Dermis microvascular lymphatic vessel endothelial cell (primary cell): ENCODE results near the gene VPS13D. TPM values are rescaled to one million over a fixed set of nuclear protein-coding genes. Genes with fewer than 3 reads are reported as not detected.

ENCODE experiments used
- total RNA-seq: library from RNA; depleted of rRNA; stranded (reverse); fragments of >200 nt; gene quantifications from 2 replicates; pipeline ENCODE4 v1.2.1, GENCODE V29; 2014

Gene VPS13D
- total RNA-seq, 1 donor from 2014 or later = 22.9 TPM

Other genes starting within 250 kb of the VPS13D start
- gene MFN2, start 249.6 kb upstream of the VPS13D start, total RNA-seq = 54.6 and 66.4 TPM in 2 replicates
- gene MIIP, start 210.5 kb upstream of the VPS13D start, total RNA-seq = 27.5 and 31.1 TPM in 2 replicates
- gene TNFRSF8, start 166.7 kb upstream of the VPS13D start, total RNA-seq = under 0.01 TPM in 1 of 2 replicates, not detected in the other
- gene TNFRSF1B, start 63.0 kb upstream of the VPS13D start, total RNA-seq = 12.4 and 14.8 TPM in 2 replicates